Activated CD4-positive, alpha-beta T cell treated with anti-CD3 and anti-CD28 coated beads, Interleukin-10, Interleukin-2, amounts not matched to agents 100 ng/mL and 50 ng/mL, durations not matched to agents 16 hours and 8 hours (primary cell): ENCODE results near the gene DNAJC1.
A peak's percentile ranks its signal among the peaks of the same experiment; 100 is the strongest.

ENCODE experiments used
- DNase-seq: peaks from one replicate; pipeline ENCODE4 v3.0.0-alpha.2; 2020

Gene DNAJC1

DNA sequence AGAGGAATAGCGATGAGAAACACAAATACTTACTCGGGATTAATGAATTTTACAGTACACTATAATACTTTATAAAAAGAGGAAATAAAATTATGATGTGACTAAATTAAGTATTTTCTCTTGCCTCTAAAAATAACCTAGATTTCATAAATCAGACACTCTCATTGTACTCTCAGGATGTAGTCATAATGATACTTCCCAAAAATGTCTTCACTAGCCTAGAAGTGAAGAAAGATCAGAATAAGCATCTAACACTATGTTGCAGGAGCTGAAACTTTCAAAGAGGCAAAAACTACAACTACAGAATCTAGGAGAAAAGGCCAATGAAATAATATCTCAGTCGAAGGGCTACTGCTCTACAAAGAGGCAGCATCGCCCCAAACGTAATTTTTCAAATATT, 49.4 kb downstream of the DNAJC1 start:
- peak; percentile 4 for DNase-seq

DNA sequence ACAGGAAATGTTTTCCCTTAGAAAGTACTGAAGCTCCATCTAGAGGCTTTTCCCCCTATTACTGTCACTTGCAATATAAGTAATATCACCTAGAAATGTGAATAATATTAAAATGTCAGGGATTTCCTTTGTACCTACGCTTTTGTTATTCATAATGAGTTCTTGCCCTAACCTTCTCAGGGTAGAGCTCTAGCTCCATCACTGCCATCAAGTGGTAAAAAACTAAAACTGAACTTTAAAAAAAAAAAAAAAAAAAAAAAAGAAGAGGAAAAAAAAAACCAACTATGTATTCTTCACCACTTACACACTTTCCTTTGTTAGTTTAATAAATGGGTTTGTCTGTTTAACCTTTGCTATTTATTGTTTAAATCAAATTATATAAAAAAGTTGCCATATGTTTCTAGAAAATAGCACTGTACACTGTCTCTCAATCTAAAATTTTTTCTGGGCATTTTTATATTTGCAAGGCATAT, 49.9 kb downstream of the DNAJC1 start:
- DNase-seq: peak; percentile 43

DNA sequence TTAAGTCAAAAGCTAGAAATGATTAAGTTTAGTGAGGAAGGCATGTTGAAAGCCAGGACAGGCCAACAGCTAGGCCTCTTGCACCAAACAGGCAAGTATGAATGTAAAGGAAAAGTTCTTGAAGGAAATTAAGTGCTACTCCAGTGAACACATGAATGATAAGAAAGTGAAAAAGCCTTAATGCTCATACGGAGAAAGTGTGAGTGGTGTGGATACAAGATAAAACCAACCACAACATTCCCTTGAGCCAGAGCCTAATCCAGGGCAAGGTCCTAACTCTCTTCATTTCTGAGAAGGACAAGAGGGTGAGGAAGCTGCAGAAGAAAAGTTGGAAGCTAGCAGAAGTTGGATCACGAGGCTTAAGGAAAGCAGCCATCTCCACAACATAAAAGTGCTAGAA, 53.0 kb downstream of the DNAJC1 start:
- DNase-seq: no peak

DNA sequence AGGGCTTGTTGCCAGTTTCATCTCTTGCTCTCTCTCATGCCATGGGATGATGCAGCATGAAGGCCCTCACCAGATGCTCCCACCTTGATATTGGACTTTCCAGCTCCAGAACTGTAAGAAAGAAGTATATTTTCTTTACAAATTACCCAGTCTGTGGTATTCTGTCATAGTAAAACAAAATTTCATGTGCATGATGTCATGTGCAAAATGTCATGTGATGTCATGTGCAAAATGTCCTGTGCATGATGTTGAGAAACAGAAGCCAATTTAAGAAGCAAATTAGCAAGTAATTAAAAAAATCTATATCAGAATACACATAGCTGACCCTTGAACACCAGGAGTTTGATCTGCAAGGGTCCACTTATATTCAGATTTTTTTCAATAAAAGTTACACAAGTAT, 56.6 kb downstream of the DNAJC1 start:
- DNase-seq: no peak

DNA sequence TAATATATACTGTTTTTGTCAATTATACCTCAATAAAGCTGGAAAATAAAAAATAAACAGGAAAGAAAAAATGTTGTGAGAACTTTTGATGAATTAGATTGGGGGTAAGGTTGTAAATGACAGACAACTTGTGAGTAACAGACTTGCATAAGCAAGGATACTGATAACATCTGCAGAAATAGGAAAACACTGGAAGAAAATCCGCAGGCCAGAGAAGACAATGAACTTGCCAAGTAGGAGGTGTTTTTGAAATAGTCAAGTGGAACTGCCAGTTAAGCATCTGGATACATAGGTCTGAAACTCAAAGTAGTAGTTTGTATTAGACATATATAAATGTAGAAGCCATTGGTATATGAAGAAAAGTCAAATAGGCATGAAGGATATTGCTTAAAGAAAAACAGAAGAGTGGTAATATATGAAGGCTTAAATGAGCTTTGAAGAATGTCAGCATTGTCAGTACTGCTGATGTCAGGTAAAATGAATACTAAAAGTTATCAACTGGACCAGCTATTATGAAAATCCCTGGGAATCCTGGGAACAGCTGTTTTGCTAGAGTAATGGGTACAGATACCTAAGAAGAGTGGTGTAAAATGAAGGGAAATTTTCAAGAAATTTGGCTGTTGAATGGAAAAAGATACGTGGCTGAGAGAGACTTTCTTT, 58.7 kb downstream of the DNAJC1 start:
- DNase-seq: no peak

DNA sequence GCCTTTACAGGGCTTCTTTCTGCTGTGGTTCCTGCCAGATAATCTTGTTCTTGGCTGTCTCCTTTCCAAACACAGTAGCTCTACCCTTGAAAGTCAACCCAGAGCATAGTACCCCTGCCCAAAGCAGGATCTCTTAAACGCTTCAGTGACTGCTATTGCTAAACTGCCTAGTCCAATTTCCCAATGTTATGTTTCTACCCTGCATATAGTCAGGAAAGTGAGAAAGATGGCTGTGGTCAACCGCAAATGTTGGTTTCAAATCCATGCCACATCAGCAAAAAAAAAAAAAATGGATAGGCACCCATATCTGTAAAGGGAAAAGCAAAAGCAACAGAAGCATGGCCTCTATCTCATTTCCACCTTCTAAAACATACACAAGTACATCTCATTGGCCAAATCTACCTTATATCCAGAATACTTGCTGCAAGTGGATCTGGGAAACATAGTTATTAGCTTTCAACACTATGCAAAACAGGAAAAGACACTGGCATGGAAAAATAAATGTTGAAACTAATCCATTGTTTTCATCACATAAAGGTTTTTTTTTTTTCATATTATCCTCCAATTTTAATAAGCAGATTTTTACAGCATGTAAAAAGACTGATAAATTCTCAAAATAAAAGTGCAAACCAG, 59.8 kb downstream of the DNAJC1 start:
- no peak for DNase-seq

DNA sequence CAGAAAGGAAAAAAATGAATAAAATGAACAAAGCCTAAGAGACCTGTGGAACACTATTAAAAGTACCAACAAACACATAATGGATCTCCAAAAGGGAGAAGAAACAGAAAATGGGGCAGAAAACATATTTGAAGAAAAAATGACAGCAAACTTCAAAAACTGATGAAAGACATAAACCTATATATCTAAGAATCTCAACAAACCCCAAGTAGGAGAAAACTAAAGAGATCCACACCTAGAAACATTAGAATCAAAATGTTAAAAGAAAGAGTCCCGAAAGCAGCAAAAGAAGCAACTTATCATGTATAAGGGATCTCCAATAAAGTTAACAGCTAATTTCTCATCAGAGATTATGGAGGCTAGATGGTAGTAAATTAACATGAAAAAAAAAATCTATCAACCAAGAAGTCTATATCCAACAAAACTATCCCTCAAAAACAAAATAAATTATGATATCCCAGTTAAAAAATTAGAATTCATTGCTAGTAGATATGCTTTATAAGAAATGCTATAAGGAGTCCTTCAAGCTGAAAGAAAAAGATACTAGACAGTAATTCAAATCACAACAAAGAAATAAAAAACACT, 68.0 kb downstream of the DNAJC1 start:
- DNase-seq: no peak

DNA sequence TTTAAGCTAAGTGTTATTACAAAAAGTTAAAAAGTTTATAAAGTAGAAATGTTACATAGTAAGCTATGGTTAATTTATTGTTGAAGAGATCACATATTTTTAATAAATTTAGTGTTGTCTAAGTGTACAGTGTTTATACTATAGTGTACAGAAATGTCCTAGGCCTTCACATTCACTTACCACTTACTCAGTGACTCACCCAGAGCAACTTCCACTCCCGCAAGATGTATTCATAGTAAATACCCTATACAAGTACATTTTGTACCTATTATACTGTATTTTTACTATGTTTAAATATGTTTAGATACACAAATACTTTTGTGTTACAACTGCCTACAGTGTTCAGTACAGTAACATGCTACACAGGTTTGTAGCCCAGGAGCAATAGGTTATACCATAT, 69.2 kb downstream of the DNAJC1 start:
- DNase-seq: no peak

DNA sequence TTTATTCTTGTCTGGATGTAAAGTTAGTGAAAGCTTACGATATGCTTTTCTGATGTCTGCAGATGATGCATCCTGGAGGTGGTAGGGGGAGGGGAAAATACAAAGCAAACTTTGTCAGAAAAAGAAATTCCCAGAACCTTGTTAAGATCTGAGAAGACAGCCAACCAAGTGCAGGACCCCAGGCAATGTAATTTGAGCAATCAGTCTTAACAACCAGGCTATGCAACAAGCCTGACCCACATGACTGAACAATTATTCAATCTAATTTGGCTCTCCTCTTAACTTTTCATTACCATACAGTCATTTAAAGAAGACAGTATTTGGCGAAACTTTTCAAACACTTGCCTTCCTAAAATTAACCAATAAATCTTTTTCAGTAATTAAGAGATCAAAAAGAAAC, 74.5 kb downstream of the DNAJC1 start:
- no peak for DNase-seq

DNA sequence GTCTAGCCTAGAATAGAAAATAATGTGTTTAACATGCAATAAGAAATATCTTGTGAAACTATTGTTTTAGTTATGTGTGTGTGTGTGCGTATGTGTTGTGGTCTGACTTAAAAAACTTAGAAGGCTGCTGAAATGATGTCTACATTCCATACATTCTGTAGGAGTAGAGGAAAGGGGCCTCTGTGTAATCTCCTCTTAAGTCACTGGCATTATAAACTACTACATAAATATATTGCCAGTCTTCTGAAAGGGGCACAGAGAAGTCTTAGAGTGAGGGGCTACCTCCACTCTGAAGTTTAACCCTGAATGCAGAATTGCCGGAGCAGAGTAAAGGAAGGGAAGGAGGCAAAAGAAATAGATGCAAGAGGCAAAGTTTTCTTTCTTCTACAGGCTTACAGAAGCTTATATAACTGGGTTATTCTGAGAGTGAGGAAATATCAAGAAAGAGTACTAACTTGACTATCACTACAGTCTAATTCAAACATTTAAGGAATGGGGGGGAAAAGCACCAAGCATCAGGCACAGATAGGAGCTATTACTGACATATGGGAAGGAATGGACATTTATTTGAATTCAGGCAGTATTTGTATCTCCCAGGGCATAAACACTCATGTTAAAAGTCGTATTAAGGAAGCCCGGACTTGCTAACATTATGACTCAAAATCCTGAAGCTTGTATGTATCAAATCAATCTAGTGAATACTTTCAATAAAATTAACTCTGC, 75.7 kb downstream of the DNAJC1 start:
- DNase-seq: no peak

DNA sequence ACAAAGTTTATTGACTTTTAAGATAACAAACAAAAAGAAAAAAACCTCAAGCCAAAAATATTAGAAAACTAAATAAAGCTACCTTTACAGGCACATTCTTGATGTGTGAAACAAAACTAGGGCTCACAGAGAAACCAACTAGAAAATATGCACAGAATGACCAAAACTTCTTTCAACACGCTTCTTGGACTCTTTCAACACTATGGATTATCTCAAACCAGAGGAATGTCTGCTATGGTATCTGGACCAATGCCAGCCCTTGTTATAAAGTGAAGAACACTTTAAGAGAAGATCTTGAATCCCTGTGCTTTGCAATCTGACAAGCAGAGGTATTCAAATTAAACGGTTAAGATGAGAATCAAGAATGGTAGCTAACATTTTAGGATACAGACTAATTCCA, 76.6 kb downstream of the DNAJC1 start:
- DNase-seq: no peak

DNA sequence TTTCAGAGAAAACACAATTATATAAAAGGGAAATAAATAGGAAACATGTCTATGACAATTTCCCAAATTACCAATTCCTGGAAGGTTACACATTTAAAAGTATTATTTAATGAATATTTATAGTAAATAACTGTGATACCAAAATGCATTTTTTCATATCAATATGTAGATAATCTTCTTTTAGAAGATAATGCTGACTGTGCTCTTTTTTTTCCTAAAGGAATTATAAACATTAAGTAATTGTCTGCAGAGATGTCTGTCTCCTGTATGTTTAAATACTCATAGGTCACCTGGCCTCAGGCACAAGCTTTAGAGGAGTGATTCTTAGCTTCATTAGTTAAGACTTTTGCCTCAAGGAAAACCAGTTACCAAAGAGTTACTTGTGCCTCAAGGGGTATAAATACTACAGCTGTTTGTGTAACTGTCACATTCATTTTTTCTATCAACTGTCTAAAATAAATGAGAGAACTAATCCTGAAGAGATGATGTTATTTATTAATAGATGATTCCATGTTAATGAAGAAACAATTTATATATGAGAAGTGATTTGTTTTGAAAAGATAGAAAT, 77.1 kb downstream of the DNAJC1 start:
- DNase-seq: no peak

DNA sequence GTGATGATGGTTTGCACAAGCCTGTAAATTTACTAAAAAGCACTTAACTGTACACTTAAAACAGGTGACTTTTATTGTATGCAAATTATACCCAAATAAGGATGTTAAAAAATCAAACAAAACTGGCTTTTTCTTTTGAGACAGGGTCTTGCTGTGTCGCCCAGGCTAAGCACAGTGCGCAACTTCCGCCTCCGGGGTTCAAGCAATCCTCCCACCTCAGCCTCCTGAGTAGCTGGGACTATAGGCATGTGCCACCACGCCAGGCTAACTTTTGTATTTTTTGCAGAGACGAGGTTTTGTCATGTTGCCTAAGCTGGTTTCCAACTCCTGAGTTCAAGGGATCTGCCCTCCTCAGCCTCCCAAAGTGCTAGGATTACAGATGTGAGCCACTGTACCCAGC, 77.7 kb downstream of the DNAJC1 start:
- DNase-seq: no peak

DNA sequence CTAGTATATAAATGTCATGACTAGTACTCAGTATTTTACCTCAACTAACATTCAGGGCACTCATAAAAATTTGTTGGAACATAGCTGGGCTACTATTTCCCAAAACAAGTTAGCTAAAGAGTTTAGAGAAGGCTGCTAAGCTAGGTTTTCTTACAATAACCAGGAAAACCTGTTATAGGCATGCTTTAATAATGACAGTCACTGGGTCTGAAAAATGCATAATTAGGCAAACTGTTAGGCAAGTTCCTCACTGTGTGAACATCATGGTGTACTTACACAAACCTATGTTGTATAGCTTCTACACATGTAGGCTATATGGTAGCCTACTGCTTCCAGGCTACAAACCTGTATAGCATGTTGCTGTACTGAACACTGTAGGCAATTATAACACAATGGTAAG, 79.0 kb downstream of the DNAJC1 start:
- no peak for DNase-seq

DNA sequence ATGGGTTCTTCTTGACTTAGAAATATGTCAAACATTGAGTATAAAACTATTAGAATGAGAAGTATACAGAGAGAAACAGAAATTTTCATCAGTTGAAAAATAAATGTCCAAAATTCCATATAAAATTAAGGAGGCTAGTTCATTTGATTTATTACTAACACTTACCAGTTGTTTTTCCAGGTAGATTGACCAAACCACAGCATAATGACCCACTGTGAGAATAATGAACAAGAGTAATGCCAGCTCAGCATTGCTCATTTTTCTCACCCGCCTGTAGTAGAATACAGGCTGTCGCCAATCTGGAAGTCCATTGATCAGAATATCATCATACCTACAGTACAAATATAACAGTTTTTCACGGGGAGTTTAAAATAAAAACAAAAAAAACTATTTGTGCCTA, 82.9 kb downstream of the DNAJC1 start:
- no peak for DNase-seq

DNA sequence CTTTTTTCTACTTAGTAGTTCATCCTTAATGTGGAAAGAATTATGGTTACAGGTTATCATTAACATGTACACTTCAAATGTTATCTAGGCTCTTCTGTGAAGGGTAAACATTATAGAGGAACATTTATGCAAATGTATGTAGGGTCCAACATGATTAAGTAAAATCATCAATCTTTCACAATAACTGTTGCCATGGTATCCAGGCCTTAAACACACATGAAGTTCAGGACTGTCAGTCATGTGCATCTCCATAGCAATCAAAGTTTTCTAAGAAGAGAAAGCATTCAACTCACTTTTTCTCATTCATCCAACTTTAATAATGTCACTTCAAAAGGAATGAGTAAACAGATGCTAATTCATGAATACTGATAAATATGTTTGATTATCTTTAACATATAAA, 83.6 kb downstream of the DNAJC1 start:
- DNase-seq: no peak

DNA sequence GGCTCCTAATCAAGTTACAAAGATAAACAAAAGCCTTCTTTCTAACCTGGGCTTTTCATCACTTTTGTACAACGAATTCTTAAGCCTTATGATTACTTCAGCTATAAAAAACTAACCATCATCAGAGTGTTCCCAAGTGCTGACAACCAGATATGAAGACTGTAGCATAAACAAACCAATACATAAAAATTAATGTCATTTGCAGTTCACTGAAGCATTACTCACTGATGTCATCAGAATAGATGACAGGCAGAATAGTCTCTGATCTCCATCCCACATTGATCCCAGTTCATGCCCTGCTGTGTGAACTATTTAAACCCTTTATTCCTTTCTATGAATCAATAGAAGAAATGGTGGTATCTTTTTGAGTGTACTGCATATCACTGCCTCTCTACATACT, 84.4 kb downstream of the DNAJC1 start:
- DNase-seq: no peak

DNA sequence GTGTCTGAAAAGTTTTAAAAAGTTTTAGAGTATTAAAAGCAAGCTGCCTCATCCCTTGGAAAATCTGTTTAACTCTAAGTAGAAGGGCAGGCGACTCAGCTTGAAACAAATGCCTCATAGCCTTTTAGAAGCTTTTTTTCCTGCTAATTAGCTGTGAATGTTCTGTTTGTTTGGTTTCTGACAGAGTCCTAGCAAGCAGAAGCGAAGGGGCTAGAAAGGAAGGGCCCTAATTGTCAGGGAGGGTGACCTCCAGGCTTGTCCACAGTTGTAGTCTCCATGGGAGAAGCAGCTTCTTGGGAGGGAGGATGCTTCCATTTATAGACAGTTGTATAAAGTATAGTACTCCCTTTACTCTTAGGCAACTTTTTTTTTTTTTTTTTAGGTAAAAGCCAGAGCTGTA, 90.9 kb downstream of the DNAJC1 start:
- DNase-seq: no peak

DNA sequence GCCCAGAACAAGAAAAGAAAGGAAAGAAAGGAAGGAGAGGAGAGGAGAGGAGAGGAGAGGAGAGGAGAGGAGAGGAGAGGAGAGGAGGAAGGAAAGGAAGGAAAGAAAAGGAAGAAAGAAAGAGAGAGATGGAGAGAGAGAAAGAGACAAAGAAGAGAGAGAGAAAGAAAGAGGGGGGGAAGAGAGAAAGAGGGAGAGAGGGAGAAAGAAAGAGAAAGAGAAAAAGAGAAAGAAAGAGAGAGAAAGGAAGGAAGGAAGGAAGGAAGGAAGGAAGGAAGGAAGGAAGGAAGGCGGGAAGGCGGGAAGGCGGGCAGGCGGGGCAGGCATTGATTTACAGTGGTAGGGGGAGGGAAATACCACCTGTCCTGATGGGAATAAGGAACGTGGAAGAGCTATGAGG, 92.7 kb downstream of the DNAJC1 start:
- DNase-seq: no peak

DNA sequence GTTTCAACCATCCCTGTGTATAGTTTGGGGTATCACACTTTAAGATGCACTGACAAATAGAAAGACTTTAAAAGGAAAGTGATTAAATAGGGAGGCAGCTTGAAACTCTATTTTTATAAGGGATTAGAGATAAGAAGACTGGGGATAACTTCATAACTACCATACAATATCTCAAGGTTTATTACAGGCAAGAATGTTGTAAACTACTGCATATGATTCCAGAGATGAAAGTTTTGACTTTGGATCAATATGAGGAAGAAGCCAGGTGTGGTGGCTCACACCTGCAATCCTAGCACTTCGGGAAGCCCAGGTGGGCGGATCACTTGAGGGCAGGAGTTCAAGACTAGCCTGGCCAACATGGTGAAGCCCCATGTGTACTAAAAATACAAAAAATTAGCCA, 96.1 kb downstream of the DNAJC1 start:
- DNase-seq: no peak

DNA sequence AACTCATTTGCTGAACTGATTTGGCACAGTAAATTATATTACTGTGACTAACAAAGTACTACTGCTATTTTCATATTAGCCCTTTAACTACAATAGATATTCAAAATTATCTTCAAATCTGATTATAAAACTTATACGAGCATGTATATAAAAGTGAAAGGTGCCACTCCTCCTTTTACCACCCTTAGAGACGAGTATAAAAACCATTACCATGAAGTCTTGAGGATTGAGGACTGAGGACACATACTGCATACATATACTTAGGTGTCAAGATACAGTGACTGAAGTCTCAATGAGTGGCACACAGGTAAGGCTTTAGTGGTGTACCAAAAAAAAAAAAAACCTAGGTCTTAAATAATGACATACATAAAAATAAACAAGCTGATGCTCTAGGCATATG, 98.6 kb downstream of the DNAJC1 start:
- DNase-seq: no peak

DNA sequence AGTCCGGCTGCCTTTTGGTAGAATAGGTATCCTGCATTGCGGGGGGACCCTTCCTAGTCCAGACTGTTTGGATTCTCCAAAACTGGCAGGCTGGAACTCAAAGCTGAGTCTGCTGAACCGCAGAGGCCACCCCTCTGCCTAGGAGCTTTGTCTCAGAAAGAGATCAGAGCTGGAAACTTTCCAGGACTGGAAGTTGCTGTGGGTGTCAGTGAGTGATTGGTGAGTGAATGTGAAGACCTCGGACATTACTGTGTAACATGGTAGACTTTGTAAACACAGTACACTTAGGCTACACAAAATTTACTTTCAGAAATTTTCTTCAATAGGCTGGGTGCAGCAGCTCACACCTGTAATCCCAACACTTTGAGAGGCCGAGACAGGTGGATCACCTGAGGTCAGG, 103.8 kb downstream of the DNAJC1 start:
- DNase-seq: no peak

DNA sequence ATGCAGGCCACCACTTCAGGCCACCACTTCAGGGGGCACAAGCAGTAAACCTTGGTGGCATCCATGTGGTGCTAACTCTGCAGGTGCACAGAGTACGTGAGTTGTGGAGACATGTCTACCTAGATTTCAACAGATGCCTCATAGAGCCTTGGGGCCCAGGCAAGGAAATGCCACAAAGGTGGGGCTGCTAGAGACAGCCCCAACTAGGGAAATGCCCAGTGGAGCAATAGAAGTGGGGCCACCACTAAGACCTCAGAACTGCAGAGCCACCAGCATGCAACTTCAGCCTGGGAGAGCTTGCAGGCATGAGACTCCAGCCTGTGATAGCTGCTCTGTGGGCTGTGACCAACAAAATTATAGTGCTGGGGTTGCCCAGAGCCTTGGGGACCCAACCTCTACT, 107.6 kb downstream of the DNAJC1 start:
- no peak for DNase-seq
